HG02840 (cell line): ENCODE measurements around the gene LSP1.
"Not testable (repeated sequence)": the region's sequence is repeated elsewhere in the genome, so short reads cannot be mapped to it uniquely, and the experiment has no call there.

ENCODE experiments used
- ATAC-seq: cut with Tn5 transposase; IDR thresholded peaks from one replicate; pipeline ENCODE4 v1.9.1; 2021; ENCODE audit warnings: mild to moderate bottlenecking, moderate library complexity, moderate number of reproducible peaks; ENCODE audit not compliant: unreplicated experiment, low FRiP score

The LSP1 gene

GRCh38 chr11:1852877-1853276 lies at the start of gene LSP1:
TSS of gene LSP1 (plus strand) at chr11:1853084. CDS start at chr11:1853145, 61 bp downstream.
- ATAC-seq, result peak; percentile 46

GRCh38 chr11:1803246-1803645 lies 49.6 kb upstream of the LSP1 start:
- no peak for ATAC-seq

GRCh38 chr11:1803835-1804519 lies 48.9 kb upstream of the LSP1 start:
- not testable (repeated sequence) for ATAC-seq

DNA sequence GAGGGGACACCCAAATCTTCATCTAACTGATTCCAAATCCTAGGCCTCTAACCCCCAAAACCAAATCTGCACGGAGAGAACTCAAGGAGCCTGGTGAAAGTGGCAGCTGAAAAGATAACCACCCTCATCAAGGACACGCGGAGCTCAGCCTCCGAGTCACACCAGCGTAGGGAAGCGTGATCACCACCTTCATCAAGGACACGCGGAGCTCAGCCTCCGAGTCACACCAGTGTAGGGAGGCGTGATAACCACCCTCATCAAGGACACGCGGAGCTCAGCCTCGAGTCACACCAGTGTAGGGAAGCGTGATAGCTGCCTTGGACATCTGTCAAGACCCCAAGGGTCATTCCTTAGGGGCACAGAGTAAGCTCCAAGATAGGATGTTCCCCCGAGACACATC lies 47.4 kb upstream of the LSP1 start:
- ATAC-seq, result no peak

DNA sequence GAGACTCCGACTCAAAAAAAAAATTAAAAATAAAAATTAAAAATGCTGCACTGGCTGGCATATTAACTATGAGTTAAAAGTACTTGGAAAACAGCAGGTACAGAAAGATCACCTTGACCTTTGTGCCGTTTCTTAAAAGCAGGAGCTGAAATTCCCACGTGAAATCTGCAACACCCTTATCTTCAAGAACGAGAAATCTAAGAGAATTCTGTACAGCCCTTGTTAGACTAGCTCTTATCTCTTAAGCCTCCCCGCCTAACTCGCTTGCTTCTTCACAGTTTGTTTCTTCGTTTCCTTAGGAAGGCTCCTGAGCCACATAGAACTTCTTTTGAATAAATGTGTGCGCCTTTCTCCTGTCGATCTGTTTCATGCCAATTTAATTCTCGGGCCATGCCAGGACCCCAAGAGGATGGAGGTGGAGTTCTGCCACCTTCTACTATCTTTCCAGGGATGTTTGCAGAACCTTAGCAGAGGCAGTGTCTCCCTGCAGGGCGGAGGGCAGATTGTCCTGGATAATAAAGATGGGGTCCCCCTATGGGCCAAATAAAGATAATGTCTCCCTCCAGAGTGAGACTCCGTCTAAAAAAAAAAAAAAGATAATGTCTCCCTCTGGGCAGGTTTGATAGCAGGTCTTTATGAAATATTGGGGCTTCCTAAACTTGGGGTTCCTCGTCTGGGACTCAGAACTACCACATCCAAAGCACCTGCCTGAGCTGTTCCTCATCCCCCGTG lies 45.5 kb upstream of the LSP1 start:
- ATAC-seq, result no peak

- ATAC-seq, result no peak
Observed at GRCh38 chr11:1810761-1811160, 42.1 kb upstream of the LSP1 start.

- ATAC-seq, result no peak
Observed at GRCh38 chr11:1812274-1812673, 40.6 kb upstream of the LSP1 start.

GRCh38 chr11:1812801-1813200 lies 40.1 kb upstream of the LSP1 start:
- ATAC-seq, result no peak

GRCh38 chr11:1813356-1813755 lies 39.5 kb upstream of the LSP1 start:
- ATAC-seq, result not testable (repeated sequence)

DNA sequence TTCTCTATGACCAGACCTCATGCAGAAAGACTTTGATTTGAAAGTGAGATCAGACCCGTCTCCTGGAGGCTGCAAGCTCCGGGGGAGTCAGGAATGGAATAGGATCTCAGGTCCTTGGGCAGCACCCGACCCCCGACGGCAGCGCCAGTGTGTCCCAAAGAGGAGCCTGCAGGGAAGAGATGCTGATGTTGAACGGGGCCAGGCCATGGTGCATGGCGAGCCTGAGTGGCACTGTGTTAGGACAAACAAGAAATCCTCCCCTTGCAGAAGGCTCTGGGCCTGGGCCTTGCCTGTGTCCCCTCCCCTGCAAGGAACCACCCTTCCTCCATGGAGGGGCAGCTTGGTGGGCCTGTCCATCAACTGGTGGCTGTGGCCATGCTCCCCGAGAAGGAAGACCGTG lies 38.2 kb upstream of the LSP1 start:
- ATAC-seq, result no peak

DNA sequence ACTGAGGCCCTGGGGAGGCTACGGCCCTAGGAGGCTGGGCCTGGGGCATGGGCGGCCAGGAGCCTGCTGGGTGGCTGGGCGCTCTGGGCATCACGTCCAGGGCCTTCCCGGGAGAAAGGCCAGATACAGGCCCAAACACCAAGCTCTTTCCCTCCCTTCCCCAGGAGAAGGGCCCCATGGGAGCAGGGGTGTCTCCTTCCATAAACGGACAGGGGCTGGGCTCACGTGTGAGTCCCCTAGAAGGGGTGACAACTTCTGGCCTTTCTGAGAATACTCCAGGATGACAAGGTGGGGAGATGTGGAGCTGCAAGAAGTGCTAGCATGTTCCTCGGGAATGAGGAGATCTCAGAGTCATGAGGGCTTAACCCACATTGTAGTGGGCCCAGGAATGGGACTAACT lies 37.6 kb upstream of the LSP1 start:
- no peak for ATAC-seq

- ATAC-seq, result no peak
Observed at GRCh38 chr11:1815751-1816150, 37.1 kb upstream of the LSP1 start.

GRCh38 chr11:1817000-1817399 lies 35.9 kb upstream of the LSP1 start:
- ATAC-seq, result no peak

DNA sequence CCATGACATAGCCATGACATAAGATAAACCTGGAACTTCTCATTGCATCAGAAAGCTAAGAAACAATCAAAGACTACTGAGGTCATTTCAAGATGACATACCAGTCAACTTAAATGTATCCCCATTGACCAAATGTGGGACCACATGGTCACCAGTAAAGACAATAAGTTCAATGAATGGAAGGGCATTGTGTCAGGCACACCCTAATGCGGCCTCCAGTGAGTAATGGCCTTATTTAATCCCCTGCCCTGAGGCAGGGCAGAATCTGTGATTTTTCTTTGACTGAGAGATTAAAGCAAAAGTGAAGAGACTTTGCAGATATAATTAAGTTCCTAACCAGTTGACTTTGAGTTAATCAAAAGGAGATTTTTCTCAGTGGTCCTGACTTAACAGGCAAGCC lies 35.4 kb upstream of the LSP1 start:
- no peak for ATAC-seq

GRCh38 chr11:1819074-1819473 lies 33.8 kb upstream of the LSP1 start:
- ATAC-seq, result no peak

DNA sequence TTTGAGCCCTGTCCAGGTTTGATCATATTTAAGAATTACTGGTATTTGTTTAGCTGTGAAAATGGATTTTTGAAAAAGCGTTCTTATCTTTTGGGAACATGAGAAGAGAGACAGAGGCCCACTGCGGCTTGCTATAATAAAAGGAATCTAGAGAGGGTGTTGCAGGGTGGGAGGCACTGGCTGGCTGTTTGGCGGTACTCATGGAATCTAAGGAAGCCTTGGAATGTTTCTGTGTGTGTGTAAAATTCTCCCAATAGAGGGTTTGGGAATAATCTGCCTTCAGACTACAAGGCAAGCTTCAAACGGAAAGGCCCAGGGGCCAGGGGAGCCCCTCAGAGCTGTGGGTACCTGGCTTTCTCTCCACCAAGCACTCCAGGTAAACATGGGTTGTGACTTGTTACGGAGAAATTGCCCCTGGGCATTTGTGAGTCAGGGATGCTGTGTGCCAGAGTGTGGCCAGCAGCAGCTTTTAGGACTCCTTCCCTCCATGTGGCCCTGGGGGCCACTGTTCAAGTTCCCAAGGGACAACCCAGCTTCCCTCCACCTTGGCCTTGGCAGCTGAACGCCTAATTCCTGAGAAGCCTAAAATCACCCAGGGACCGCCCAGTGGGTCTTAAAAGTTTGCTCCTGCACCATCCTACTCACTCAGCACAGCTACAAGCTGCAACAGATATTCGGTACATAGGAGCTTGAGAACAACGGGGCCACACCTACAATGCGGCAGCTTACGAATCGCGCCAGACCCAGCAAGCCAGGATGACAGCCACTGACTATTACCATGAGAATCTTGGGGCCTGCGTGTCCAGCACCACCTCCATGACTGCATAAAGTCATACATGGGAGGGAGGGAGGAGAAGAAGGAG lies 32.2 kb upstream of the LSP1 start:
- ATAC-seq, result no peak

- ATAC-seq, result no peak
Observed at GRCh38 chr11:1821562-1821961, 31.3 kb upstream of the LSP1 start.

- no peak for ATAC-seq
Observed at GRCh38 chr11:1822648-1823375, 30.1 kb upstream of the LSP1 start.

- ATAC-seq, result no peak
Observed at GRCh38 chr11:1823376-1824220, 29.3 kb upstream of the LSP1 start.
